HG03064 (cell line): ENCODE measurements around the gene C12orf54.
"Not testable (repeated sequence)": the region's sequence is repeated elsewhere in the genome, so short reads cannot be mapped to it uniquely, and the experiment has no call there.

Source experiments
- ATAC-seq: cut with Tn5 transposase; IDR thresholded peaks from one replicate; pipeline ENCODE4 v1.9.1; 2021; ENCODE audit warnings: low read depth; ENCODE audit not compliant: unreplicated experiment

Gene C12orf54

DNA sequence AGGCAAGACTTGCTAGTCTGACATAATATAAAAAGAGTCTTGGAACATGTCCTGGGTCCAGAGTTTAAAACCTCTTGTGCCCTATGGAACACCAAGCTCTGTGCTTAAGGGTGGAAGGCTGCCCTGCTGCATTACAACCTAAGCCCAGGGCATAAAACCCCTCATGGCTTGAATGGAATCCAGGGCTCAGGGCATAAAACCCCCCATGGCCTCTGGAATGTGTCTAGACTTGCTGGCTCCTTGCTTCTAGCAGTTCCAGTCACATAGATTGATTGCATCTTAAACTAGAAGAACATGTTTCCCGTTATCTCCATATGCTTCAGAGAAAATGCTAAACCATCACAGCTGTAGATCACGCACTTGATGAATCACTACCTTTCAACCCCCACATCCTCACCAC is 24.5 kb downstream of the C12orf54 start:
- ATAC-seq: not testable (repeated sequence)

DNA sequence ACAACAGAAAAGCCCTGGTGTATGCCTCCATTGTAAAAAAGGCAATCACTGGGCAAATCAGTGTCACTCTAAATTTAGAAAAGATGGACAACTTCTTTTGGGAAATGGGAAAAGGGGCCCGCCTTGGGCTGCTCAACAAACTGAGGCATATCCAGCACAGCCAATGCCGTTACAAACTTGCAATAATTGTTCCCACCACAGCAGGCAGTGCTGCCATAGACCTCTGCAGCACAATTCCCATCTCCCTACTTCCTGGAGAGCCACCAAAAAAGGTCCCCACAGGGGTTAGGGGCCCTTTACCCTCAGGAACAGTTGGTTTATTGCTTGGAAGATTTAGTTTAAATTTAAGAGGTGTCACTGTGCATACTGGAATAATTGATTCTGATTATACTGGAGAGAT is 26.7 kb downstream of the C12orf54 start:
- ATAC-seq: no peak

DNA sequence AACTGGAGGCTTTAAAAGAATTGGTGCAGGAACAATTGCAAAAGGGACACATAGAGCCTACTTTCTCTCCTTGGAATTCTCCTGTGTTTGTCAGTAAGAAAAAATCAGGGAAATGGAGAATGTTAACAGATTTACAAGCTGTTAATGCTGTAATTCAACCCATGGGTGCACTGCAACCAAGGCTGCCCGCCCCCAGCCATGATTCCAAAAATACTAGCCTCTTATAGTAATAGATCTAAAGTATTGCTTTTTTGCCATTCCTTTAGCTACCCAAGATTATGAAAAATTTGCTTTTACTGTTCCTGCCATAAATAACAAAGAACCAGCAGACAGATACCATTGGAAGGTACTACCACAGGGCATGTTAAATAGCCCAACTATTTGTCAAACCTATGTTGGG is 27.8 kb downstream of the C12orf54 start:
- ATAC-seq: no peak

DNA sequence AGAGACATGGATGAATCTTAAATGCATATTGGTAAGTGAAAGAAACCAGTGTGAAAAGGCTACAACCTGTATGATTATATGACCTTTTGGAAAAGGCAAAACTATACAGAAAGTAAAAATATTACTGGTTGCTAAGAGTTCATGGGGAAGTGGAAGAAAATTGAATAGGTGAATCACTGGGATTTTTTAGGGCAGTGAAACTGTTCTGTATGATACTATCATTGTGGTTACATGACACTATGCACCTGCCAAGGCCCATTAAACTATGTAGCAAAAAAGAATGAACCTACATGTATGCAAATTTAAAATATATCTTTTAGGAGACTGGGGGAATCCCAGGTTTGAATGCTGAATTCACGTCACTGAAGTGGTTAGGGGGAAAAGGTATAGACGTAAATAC is 30.6 kb downstream of the C12orf54 start:
- ATAC-seq: no peak

DNA sequence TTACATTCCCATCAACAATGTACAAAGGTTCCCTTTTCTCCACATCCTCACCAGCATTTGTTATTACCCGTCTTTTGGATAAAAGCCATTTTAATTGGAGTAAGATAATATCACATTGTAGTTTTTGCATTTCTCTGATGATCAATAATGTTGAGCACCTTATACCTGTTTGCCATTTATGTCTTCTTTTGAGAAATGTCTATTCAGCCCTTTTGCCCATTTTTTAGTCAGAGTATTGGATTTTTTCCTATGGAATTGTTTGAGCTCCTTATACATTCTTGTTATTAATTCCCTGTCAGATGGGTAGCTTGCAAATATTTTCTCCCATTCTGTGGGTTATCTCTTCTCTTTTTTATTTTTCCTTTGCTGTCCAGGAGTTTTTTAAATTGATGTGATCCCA is 32.4 kb downstream of the C12orf54 start:
- ATAC-seq: no peak

DNA sequence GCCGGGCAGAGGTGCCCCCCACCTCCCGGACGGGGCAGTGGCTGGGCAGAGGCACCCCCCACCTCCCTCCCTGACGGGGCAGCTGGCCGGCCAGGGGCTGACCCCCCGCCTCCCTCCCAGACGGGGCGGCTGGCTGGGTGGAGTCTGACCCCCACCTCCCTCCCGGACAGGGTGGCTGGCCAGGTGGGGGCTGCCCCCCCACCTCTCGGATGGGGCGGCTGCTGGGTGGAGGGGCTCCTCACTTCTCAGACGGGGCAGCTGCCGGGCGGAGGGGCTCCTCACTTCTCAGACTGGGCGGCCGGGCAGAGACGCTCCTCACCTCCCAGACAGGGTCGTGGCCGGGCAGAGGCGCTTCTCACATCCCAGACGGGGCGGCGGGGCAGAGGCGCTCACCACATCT is 38.1 kb downstream of the C12orf54 start:
- not testable (repeated sequence) for ATAC-seq

DNA sequence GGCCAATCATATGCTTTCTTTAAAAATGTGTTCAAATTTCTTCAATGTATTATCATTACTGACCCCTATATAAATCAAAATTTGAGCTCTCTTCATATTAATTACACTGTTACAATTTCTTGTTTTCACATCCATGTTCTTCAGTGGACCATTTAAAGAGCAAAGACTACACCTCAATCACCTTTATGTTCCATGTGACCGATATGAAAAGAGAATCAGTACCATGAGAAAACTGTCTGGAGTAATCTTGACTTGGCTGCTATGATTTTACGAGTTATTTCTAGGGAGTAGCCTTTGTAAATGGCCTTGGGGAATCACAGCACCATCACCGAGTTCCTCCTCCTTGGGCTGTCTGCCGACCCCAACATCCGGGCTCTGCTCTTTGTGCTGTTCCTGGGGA is 43.0 kb downstream of the C12orf54 start, which contains the start of gene OR8S1:
OR8S1 (plus strand) TSS at position 301 of the 400 bp plus-strand sequence; CDS start at position 301, 0 bp downstream.
- ATAC-seq: no peak

DNA sequence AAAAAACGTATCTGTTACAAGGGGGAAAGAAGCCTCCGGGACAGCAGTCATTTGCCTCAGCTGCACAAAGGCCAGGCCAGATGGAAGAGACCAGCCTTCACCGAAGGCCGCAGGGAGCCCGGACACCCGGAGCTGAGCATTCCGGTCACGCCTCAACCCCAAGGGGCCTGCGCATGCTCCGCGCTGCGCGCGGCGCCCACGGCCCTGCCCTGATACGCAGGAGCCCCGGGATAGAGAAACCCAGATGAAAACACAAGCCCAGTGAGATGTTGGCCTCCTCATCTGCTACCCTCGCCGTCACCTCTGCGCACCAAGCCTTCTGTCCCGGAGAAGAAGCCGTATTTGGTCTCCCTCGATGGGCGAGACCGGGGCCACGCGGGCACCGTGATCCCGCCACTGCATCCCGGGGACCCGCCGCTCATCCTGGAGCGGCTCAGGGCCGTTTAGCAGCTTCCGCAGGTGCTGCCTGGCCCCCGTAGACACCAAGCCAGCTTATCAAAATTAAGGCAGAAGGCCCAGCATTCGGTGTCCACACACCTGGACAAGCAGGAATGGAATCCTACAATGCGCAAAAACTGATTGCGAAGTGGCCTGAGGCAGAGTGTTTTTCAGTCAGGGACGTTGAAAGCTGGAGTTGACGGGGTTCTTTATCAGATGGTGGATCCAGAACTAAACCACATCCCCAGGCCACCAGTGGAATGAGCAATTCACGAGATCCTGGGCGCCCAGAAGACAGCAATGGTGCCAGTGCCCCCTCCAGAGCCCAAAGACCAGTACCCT is 45.8 kb downstream of the C12orf54 start:
- no peak for ATAC-seq

DNA sequence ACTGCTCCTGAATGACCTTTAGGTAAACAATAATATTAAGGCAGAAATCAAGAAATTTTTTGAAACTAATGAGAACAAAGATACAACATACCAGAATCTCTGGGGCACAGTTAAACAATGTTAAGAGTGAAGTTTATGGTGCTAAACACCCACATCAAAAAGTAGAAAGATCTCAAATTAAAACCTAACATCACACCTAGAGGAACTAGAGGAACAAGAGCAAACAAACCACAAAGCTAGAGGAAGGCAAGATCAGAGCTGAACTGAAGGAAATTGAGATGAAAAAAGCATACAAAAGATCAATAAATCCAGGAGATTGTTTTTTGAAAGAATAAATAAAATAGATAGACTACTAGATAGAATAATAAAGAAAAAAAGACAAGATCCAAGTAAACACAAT is 50.3 kb downstream of the C12orf54 start:
- ATAC-seq: no peak

DNA sequence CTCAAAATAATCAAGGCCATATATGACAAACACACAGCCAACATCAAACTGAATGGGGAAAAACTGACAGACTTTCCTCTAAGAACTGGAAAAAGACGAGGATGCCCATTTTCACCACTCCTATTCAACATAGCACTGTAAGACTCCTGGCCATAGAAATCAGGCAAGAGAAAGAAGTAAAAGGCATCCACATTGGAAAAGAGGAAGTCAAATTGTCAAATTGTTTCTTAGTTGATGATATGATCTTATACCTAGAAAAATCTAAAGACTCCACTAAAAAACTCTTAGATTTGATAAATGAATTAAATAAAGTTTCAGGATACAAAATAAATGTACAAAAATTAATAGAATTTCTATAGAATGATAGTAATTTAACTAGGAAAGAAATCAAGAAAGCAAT is 54.3 kb downstream of the C12orf54 start:
- ATAC-seq: no peak

DNA sequence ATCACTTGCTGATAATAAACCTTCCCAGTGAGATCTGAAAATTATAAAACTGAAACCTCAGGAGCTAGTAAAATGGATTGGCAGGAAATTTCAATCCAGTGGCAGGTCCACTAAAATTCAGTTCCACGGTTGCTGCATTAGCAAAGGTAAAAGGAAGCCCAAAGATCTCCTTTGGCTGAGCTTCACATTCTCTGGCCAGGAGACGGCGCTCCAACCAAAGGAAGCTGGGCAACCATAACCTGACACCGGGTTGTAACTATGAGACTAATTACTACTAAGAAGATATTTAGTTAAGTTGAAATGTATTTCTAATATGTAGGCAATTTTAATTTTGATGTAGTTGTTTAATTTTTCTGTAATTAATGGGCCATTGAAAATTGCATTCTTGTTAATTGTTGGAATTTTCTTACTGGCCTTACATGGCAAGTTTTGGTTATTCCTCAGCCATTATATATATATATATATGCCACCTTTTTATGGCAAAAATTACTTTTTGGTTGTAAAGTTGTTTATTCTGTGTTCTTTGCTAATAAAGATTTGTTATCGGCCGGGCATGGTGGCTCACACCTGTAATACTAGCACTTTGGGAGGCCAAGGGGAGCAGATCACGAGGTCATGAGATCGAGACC is 60.1 kb downstream of the C12orf54 start:
- ATAC-seq: no peak

DNA sequence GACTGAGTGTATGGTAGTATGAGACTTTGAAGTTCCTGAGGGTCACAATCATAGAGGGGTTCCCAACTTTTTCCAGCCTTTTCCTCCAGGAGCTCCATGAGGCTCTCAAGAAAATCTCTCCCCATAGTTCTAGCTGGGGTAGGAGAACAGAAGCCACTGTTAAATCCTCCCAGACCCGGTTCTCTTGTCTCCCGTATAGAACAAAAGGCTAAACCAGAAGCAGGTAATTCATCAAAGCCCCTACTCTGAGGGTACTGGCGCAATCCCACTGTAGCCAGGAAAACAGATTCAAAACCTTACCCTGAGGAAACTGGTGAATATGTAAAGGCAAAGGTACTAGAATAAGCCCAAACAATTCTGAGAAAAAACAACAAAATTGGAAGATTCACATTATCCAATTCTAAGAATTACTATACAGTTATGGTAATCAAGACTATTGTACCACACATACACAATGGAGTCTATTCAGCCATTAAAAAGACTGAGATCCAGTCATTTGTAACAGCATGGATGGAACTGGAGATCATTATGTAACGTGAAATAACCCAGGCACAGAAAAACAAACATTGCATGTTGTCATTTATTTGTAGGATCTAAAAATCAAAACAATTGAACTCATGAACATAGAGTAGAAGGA is 63.7 kb downstream of the C12orf54 start:
- no peak for ATAC-seq
